HL-60 (cell line): ENCODE measurements around the gene DCHS1.

Experiments used
- GABPA ChIP-seq: IDR thresholded peaks from 2 replicates; pipeline ENCODE4 v1.6.1; 2012; ENCODE audit warnings: low read depth
- POLR2AphosphoS5 ChIP-seq: IDR thresholded peaks from 2 replicates; pipeline ENCODE4 v1.6.1; 2012; ENCODE audit warnings: low read depth
- TF ChIP-seq, protein P1 (sequence below): IDR thresholded peaks from one replicate; pipeline ENCODE4 v1.5.1; 2011; ENCODE audit warnings: low read length, control low read depth, inconsistent platforms; ENCODE audit not compliant: insufficient read depth

DNA sequence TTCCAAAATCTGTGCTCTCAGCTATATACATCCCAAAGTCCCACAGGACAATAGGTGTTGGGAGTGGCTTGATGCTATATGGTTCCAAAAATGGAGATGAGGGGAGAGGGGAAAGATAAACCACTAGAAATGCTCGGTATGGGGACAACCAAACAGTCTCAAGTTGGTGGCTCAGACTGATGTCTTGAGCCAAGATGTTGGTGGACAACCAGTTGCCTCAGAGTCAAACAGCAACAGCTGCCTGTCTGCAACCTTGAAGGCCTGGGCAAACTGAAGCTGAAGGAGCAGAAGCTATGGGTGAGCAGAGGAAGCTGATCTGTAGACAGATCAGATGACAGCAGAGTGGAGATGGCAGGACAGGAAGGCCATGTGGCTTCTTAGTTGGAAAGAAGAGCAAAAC, 56.2 kb downstream of the DCHS1 start:
- no peak for TF ChIP-seq POLR2AphosphoS5
- TF ChIP-seq, protein P1, sequence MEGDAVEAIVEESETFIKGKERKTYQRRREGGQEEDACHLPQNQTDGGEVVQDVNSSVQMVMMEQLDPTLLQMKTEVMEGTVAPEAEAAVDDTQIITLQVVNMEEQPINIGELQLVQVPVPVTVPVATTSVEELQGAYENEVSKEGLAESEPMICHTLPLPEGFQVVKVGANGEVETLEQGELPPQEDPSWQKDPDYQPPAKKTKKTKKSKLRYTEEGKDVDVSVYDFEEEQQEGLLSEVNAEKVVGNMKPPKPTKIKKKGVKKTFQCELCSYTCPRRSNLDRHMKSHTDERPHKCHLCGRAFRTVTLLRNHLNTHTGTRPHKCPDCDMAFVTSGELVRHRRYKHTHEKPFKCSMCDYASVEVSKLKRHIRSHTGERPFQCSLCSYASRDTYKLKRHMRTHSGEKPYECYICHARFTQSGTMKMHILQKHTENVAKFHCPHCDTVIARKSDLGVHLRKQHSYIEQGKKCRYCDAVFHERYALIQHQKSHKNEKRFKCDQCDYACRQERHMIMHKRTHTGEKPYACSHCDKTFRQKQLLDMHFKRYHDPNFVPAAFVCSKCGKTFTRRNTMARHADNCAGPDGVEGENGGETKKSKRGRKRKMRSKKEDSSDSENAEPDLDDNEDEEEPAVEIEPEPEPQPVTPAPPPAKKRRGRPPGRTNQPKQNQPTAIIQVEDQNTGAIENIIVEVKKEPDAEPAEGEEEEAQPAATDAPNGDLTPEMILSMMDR, result no peak
- TF ChIP-seq GABPA, result no peak
